ENCODE data around the gene FBXO17. TPM values are rescaled to one million over a fixed set of nuclear protein-coding genes. Genes with fewer than 3 reads are reported as not detected.

FBXO17 gene
- polyA plus RNA-seq, 2 of the 4 experiments (the other 2 are of a cell fraction), result 68.1 to 112 TPM

- TF ChIP-seq RFX5 (IDR thresholded peaks at IDR 0.05) (no peak), ZNF302 (CRISPR knock-in tag; IDR thresholded peaks at IDR 0.05) (no peak), SMC3 (IDR thresholded peaks at IDR 0.05) (no peak), CHD2 (IDR thresholded peaks at IDR 0.05; ENCODE audit: low read length, partially characterized antibody) (no peak), FOSL2 (IDR thresholded peaks at IDR 0.05) (no peak), FOSL2 (CRISPR knock-in tag; IDR thresholded peaks at IDR 0.05) (no peak), POLR2A (IDR thresholded peaks at IDR 0.05; ENCODE audit: low read length) (no peak), ESRRA (IDR thresholded peaks at IDR 0.05; ENCODE audit: borderline replicate concordance, low read length) (no peak), CBX8 (IDR thresholded peaks at IDR 0.05) (no peak), PHF8 (IDR thresholded peaks at IDR 0.05; ENCODE audit: borderline replicate concordance, low read depth) (no peak), EP300 (IDR thresholded peaks at IDR 0.05) (no peak), E2F6 (IDR thresholded peaks at IDR 0.05; ENCODE audit: borderline replicate concordance, low read depth) (no peak), JUNB (IDR thresholded peaks at IDR 0.05) (no peak), HEYL (CRISPR knock-in tag; IDR thresholded peaks at IDR 0.05) (no peak)
- ChIA-PET POLR2A (no interaction called here), CTCF (interaction anchor here (1.0 to 1.5 kb wide), 3 partner anchors 38 to 83 kb away, joined by 3 to 4 read pairs (median 4); partner anchors contain the start of genes MRPS12 and SARS2)
- 70% methylated on average over 7 of the region's 7 CpGs for WGBS (ENCODE audit: missing lambda C conversion rate)
- no peak overlapping the region for H3K4me3 ChIP-seq
- DNase-seq (ENCODE audit: low read depth in 1 of 2, low spot score in 1 of 2), result no peak
- no peaks in the 10 kb centered on the region for H3K4me1 ChIP-seq
- no peak overlapping the region for H3K27ac ChIP-seq
- peaks cover 10% of the 10 kb centered on the region; the same call in 2 of the 3 replicates for H3K9me3 ChIP-seq
- ATAC-seq, result peak; percentile 22 to 43; a peak in 3 of 6 replicates
- H3K4me2 ChIP-seq, result no peak overlapping the region
- no peak for FAIRE-seq
These were observed 38.5 kb upstream of the FBXO17 start for GRCh38 chr19:39014037-39014436.

- Histone ChIP-seq H3K9me3 (peaks cover 10% of the 10 kb centered on the region; the same call in 2 of the 3 replicates), H3K4me3 (no peak overlapping the region), H3K27ac (no peak overlapping the region), H3K4me1 (no peaks in the 10 kb centered on the region), H3K4me2 (no peak overlapping the region)
- no peak for DNase-seq (ENCODE audit: low read depth in 1 of 2, low spot score in 1 of 2)
- no peak for ATAC-seq
- ChIA-PET POLR2A (no interaction called here), CTCF (interaction anchor here (0.8 to 3.5 kb wide), 5 partner anchors 13 to 46 kb away, joined by 3 to 31 read pairs (median 3); partner anchors contain the start of gene FBXO17)
- WGBS (ENCODE audit: missing lambda C conversion rate), result 54% methylated on average over 6 of the region's 6 CpGs
- TF ChIP-seq KDM1A (IDR thresholded peaks at IDR 0.05; ENCODE audit: low read depth) (no peak), CTCF (IDR thresholded peaks at IDR 0.05) (no peak), REST (IDR thresholded peaks at IDR 0.05) (no peak), PHF8 (IDR thresholded peaks at IDR 0.05; ENCODE audit: borderline replicate concordance, low read depth) (no peak), MAFK (IDR thresholded peaks at IDR 0.05; ENCODE audit: partially characterized antibody) (peak; percentile 25), CBX2 (IDR thresholded peaks at IDR 0.05; ENCODE audit: borderline replicate concordance, low read depth) (no peak)
- FAIRE-seq, result peak; percentile 92
These were observed 33.5 kb upstream of the FBXO17 start for GRCh38 chr19:39009001-39009400.

- ChIA-PET POLR2A (no interaction called here), CTCF (interaction anchor here (1.3 to 3.5 kb wide), 3 partner anchors 11 to 46 kb away, joined by 3 to 11 read pairs (median 4); no protein-coding TSS in a partner anchor)
- Histone ChIP-seq H3K4me2 (no peak overlapping the region), H3K4me1 (no peaks in the 10 kb centered on the region), H3K9me3 (peaks cover 10% of the 10 kb centered on the region; the same call in 2 of the 3 replicates), H3K4me3 (no peak overlapping the region), H3K27ac (no peak overlapping the region)
- ATAC-seq, result no peak
- TF ChIP-seq REST (IDR thresholded peaks at IDR 0.05), result no peak
- TF ChIP-seq SREBF2 (IDR thresholded peaks at IDR 0.05), result no peak
- no peak for TF ChIP-seq EP300 (IDR thresholded peaks at IDR 0.05)
- TF ChIP-seq MAZ (IDR thresholded peaks at IDR 0.05; ENCODE audit: borderline replicate concordance, low read depth, low read length), result no peak
- 83% methylated on average over 6 of the region's 6 CpGs for whole genome bisulfite sequencing (ENCODE audit: missing lambda C conversion rate)
- DNase-seq (ENCODE audit: low read depth in 1 of 2, low spot score in 1 of 2), result no peak
- FAIRE-seq, result no peak
These were observed 32.6 kb upstream of the FBXO17 start for GRCh38 chr19:39008137-39008536.
